Right ventricle myocardium inferior (tissue), 1 donor: ENCODE measurements around the gene SFTPD. TPM values are rescaled to one million over a fixed set of nuclear protein-coding genes. Genes with fewer than 3 reads are reported as not detected.
A peak's percentile ranks its signal among the peaks of the same experiment; 100 is the strongest.
"Not testable (repeated sequence)": the region's sequence is repeated elsewhere in the genome, so short reads cannot be mapped to it uniquely, and the experiment has no call there.

Experiments used
- ATAC-seq: fragments of 200-7000 bp; cut with Tn5 transposase; one replicate; pipeline ENCODE4 v1.9.1; 2020; ENCODE audit warnings: mild to moderate bottlenecking, moderate library complexity
- DNase-seq: peaks from one replicate; pipeline ENCODE4 v3.0.0; 2021; ENCODE audit errors: missing footprints
- intact Hi-C: fragments of 100-400 bp; cut with DNase I; formaldehyde crosslinking; loops from one replicate; pipeline ENCODE4 v1.11.0; 2022
- total RNA-seq: library from RNA; stranded (reverse); fragmentation: NEBNext Ultra II Directional; extraction: Animal tissue kit (Norgen Biotek cat#: 25700); gene quantifications from one replicate; pipeline ENCODE4 v1.2.1, GENCODE V29; 2021
- donor health status: DM: no; HTN: yes; CAD: no; lungs with severe emphysema.

Gene SFTPD
- total RNA-seq, 1 donor from 2014 or later = 0.43 TPM

DNA sequence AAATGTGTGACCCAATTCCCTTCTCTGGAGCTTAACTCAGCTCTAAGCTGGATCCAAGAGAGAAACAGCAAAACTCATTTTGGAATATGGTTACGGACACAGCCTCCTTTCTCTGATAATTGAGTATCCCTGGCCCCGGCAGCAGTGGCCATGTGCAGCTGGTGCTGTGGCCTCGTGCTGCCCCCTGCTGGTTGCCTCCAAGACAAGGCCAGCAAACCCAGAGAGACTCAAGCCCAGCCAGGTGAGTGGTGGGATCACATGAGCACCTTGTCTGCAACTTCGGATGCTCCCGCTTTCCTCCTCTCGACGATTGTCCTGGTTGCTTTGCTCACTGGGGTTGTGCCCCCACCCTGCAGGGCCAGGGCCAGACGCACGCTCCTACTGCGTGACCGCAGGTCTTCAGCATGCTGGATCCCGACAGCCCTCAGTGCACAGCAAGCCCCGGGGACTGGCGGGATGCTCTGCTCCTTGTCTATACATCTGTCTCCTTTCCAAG, 19.4 kb downstream of the SFTPD start:
- intact Hi-C loops = loop anchor here (2.0 kb wide), 1 partner anchor 367 kb away; no protein-coding TSS in a partner anchor
- ATAC-seq = peak; percentile 73
- DNase-seq = peak; percentile 91

DNA sequence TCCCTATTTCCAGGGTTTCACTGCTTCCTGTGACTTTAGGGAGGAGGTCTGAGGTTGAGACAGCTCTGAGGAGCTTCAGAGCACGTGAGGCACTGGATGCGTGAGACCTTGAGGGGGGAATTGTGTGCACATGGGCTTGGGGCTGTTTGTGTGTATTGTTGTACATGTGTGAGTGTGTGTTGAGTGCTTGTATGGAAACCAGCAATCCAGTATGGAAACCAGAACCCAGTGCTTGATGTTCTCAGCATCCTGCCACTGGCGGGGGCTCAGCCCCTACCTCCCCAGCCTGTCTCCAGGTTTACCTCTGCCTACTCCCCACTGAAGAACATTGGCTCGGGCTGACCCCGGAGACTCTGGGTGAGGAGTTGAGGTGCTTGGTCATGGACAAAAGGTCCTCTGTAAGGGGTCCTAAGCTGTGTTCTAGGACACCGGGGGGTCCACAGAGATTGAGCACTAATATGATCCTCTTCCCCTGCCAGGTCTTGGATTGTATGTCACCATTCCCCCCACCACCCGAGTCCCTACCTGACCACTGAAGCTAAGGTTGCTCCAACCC, 20.8 kb downstream of the SFTPD start:
- intact Hi-C loops = loop anchor here (2.0 kb wide), 1 partner anchor 365 kb away; no protein-coding TSS in a partner anchor
- DNase-seq = no peak

DNA sequence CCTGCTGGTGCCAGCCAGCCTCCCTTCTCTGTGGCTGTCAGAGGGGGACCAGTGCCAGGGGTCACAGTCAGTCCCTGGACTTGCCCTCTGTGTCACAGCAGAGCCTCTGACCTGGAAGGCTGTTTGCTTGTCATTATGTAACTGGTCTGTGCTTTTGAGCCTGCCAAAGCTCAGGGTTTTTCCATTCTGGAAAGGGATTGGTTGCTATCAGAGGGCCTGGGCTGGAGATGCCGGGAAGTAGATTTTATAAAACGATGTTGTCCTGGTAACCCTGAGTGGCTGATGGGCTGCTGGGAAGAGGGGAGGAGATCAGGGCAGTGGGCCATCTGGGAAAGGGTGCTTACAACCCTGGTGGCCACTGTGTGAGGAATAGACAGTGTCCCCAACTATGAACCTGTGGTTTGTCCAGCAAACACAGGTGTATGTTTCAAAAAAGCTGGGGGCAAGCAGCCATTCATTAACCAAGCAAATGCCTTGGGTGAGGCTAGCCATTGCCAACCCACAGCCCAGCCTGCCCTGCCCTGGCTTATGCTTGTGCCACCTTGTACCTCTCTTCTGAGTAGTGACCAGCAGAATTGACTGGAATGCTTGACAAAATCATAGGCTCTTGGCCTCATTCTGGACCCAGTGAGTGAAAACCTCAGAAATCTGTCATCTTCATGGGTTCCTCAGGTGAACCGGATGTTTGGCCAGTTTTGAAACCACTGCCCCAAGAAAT, 21.6 kb downstream of the SFTPD start:
- no peak for DNase-seq
- intact Hi-C loops = no loop called here
- peak; percentile 79 for ATAC-seq

More for the DNA sequence above, 20.8 kb downstream of the SFTPD start:
- no peak for ATAC-seq

- peak; percentile 15 for ATAC-seq
- peak; percentile 40 for DNase-seq
- intact Hi-C loops = no loop called here
Measured at GRCh38 chr10:79926037-79926436, 22.9 kb downstream of the SFTPD start.

- intact Hi-C loops = no loop called here
- ATAC-seq = no peak
- DNase-seq = peak; percentile 30
Measured at GRCh38 chr10:79925614-79926013, 23.3 kb downstream of the SFTPD start.

GRCh38 chr10:79923669-79924068, 25.2 kb downstream of the SFTPD start:
- ATAC-seq (no peak), DNase-seq (peak; percentile 31)
- intact Hi-C loops = no loop called here

DNA sequence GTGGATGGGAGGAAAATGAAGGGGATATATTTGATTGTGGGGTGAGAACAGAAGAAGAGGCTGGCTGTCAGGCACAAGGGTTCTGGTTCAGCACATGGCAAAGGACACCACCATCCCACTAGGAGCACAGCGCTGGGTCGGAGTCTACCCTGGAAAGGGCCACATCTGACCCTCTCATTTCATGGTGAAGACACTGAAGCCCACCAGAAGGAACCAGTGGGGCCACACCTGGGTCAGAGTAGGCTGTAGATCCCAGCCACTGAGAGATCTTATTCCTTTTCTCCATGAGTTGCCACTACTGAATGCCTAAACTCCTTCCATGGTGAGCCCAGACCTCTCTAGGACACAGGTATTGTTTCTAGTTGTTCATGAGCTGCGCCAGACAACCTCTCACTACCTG, 25.8 kb downstream of the SFTPD start:
- intact Hi-C loops = no loop called here
- no peak for DNase-seq
- no peak for ATAC-seq

GRCh38 chr10:79922011-79922412, 26.9 kb downstream of the SFTPD start:
- intact Hi-C loops, ATAC-seq, DNase-seq: not testable (repeated sequence)

- intact Hi-C loops, DNase-seq, ATAC-seq: not testable (repeated sequence)
Measured at GRCh38 chr10:79915838-79916237, 33.1 kb downstream of the SFTPD start.

GRCh38 chr10:79914512-79914911, 34.4 kb downstream of the SFTPD start:
- intact Hi-C loops, ATAC-seq, DNase-seq: not testable (repeated sequence)

DNA sequence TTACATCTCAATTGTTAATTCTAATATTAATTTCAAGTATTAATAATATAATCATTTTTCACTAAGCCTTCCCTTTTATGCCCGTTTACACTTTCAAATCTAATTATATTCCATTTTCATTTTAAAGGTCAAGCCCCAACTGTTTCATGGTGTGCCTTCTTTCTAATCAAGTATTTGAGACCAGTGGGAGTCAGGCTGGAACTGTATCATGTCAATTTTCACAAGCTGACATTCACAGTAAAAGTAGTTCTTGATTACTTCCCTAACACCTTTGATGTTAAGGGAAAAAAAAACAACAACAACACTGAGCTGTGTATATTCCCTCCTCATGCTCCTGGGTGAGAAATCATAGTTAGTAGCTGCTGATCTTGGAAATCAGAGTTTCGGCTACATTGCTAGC, 38.1 kb downstream of the SFTPD start:
- ATAC-seq = peak; percentile 44
- DNase-seq = no peak
- intact Hi-C loops = no loop called here

GRCh38 chr10:79910344-79910743, 38.6 kb downstream of the SFTPD start:
- intact Hi-C loops = no loop called here
- ATAC-seq = no peak
- no peak for DNase-seq

GRCh38 chr10:79905322-79906314, 43.3 kb downstream of the SFTPD start:
- peak; percentile 44 for ATAC-seq
- intact Hi-C loops = no loop called here
- DNase-seq = no peak

DNA sequence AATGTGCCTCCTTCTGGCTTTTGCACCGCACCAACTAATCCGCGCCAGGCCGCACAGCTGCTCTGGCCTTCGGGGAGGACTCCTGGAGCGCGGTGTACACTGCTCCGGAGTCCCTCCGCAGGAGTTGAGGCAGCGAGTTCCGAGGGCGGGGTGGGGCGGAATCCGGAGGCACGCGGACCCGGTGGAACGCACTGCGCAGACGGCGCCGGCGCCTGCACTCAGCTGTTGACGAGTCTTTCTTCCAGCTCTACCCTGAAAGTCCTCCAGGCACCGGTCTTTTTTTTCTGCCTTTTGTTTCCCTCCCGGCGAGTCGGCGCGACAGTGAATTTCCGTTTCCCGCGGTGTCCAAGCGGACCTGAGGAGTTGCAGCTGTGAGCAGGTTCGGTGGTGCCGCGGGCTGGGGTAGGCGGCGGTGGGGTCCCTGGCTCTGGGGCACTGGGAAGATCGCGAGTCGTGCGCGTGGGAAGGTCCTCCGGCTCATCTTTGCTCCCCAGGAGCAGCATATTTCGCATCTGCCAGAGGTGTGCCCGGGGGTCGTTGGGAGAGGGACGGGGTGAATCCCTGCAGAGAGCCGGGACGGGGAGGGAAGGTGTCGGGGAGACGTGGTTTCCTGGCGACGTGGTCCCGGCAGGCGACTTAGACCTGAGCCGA, 44.1 kb downstream of the SFTPD start:
- ATAC-seq = peak; percentile 97
- intact Hi-C loops = no loop called here
- DNase-seq = peak; percentile 90

DNA sequence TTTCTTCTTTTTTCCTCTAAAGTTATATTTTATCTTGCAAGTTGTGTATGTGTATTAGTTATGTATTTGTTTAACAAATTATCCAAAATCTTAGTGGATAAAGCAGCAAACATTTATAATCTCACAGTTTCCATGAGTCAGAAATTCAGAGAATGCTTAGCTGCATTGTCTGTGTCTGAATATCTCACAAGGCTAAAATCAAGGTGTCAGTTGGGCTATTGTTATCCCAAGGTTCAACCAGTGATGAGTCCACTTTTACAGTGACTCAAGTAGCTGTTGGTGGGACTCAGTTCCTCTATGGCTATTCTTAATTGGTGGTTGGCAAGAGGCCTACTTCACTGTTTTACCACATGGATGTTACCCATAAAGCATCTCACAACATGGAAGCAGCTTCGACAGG, 47.3 kb downstream of the SFTPD start:
- intact Hi-C loops, DNase-seq, ATAC-seq: not testable (repeated sequence)

GRCh38 chr10:79898597-79899325, 50.1 kb downstream of the SFTPD start:
- no peak for ATAC-seq
- DNase-seq = no peak
- intact Hi-C loops = no loop called here

GRCh38 chr10:79892896-79893295, 56.0 kb downstream of the SFTPD start:
- DNase-seq, ATAC-seq, intact Hi-C loops: not testable (repeated sequence)

GRCh38 chr10:79890469-79890868, 58.4 kb downstream of the SFTPD start:
- DNase-seq = no peak
- no peak for ATAC-seq
- intact Hi-C loops = no loop called here
